ENCODE results near the gene PTPMT1.

The PTPMT1 gene

GRCh38 chr11:47578524-47579494, 13.4 kb downstream of the PTPMT1 start, which contains the start of the genes KBTBD4 and NDUFS3:
TSS of gene KBTBD4 (minus strand) at chr11:47578970. CDS start at chr11:47578951, 19 bp downstream.
TSS of gene NDUFS3 (plus strand) at chr11:47579074. CDS start at chr11:47579092, 18 bp downstream.
- DNase-seq (ENCODE audit: low spot score): peak; percentile 98

GRCh38 chr11:47583844-47584243, 18.4 kb downstream of the PTPMT1 start:
- DNase-seq (ENCODE audit: low spot score): no peak

- DNase-seq (ENCODE audit: low spot score): no peak
Observed at GRCh38 chr11:47586098-47586855, 20.9 kb downstream of the PTPMT1 start, which contains the start of gene FAM180B. TSS of gene FAM180B (plus strand) at chr11:47586678. CDS start at chr11:47586769, 91 bp downstream.

- DNase-seq (ENCODE audit: low spot score): no peak
Observed at GRCh38 chr11:47587039-47587716, 21.8 kb downstream of the PTPMT1 start.

GRCh38 chr11:47587723-47588326, 22.4 kb downstream of the PTPMT1 start:
- no peak for DNase-seq (ENCODE audit: low spot score)

- DNase-seq (ENCODE audit: low spot score): no peak
Observed at GRCh38 chr11:47589118-47589517, 23.7 kb downstream of the PTPMT1 start.

GRCh38 chr11:47589584-47589976, 24.2 kb downstream of the PTPMT1 start:
- no peak for DNase-seq (ENCODE audit: low spot score)

- DNase-seq (ENCODE audit: low spot score): peak; percentile 72
Observed at GRCh38 chr11:47589977-47590861, 24.8 kb downstream of the PTPMT1 start.

- no peak for DNase-seq (ENCODE audit: low spot score)
Observed at GRCh38 chr11:47591764-47592163, 26.4 kb downstream of the PTPMT1 start.

- no peak for DNase-seq (ENCODE audit: low spot score)
Observed at GRCh38 chr11:47592251-47592650, 26.9 kb downstream of the PTPMT1 start.

GRCh38 chr11:47592970-47593369, 27.6 kb downstream of the PTPMT1 start:
- no peak for DNase-seq (ENCODE audit: low spot score)

- DNase-seq (ENCODE audit: low spot score): no peak
Observed at GRCh38 chr11:47593492-47593933, 28.1 kb downstream of the PTPMT1 start.

- peak; percentile 73 for DNase-seq (ENCODE audit: low spot score)
Observed at GRCh38 chr11:47593934-47594855, 28.8 kb downstream of the PTPMT1 start, which contains the start of gene C1QTNF4. TSS of gene C1QTNF4 (minus strand) at chr11:47594411. CDS start at chr11:47590810, 3,601 bp downstream.

GRCh38 chr11:47595029-47595428, 29.6 kb downstream of the PTPMT1 start:
- no peak for DNase-seq (ENCODE audit: low spot score)

GRCh38 chr11:47595967-47596366, 30.6 kb downstream of the PTPMT1 start:
- no peak for DNase-seq (ENCODE audit: low spot score)

- DNase-seq (ENCODE audit: low spot score): no peak
Observed at GRCh38 chr11:47599902-47600301, 34.5 kb downstream of the PTPMT1 start.

GRCh38 chr11:47603295-47603694, 37.9 kb downstream of the PTPMT1 start:
- no peak for DNase-seq (ENCODE audit: low spot score)

GRCh38 chr11:47605921-47606320, 40.5 kb downstream of the PTPMT1 start:
- no peak for DNase-seq (ENCODE audit: low spot score)

GRCh38 chr11:47606731-47607130, 41.3 kb downstream of the PTPMT1 start:
- DNase-seq (ENCODE audit: low spot score): no peak
